ENCODE measurements around the gene AKR7A3.

GRCh38 chr1:19327736-19328135 is 39.2 kb upstream of the AKR7A3 start:
- no peak for TF ChIP-seq TCF7L2 (IDR thresholded peaks at IDR 0.05; ENCODE audit: low read depth, low read length)
- TF ChIP-seq, protein P1, sequence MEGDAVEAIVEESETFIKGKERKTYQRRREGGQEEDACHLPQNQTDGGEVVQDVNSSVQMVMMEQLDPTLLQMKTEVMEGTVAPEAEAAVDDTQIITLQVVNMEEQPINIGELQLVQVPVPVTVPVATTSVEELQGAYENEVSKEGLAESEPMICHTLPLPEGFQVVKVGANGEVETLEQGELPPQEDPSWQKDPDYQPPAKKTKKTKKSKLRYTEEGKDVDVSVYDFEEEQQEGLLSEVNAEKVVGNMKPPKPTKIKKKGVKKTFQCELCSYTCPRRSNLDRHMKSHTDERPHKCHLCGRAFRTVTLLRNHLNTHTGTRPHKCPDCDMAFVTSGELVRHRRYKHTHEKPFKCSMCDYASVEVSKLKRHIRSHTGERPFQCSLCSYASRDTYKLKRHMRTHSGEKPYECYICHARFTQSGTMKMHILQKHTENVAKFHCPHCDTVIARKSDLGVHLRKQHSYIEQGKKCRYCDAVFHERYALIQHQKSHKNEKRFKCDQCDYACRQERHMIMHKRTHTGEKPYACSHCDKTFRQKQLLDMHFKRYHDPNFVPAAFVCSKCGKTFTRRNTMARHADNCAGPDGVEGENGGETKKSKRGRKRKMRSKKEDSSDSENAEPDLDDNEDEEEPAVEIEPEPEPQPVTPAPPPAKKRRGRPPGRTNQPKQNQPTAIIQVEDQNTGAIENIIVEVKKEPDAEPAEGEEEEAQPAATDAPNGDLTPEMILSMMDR (IDR thresholded peaks at IDR 0.05), result no peak
- TF ChIP-seq POLR2AphosphoS5 (IDR thresholded peaks at IDR 0.05; ENCODE audit: low read depth, low read length), result no peak
